GM10248 (cell line): ENCODE results near the gene MRPL17.

Source experiments
- CTCF ChIA-PET: fragments of 300-600 bp; sonication (Branson Sonifier 250); formaldehyde crosslinking; extraction: SDS; loops from one replicate; lab custom pipeline; 2021; ENCODE audit warnings: antibody characterized with exemption; lab: Yijun Ruan, JAX
- POLR2A ChIA-PET: fragments of 350-650 bp; sonication (Branson Sonifier 250); formaldehyde crosslinking; extraction: SDS; loops from one replicate; lab custom pipeline; 2020; ENCODE audit warnings: antibody characterized with exemption; lab: Yijun Ruan, JAX
- DNase-seq: peaks from one replicate; pipeline ENCODE4 v3.0.0; 2012; ENCODE audit errors: extremely low spot score
- CTCF ChIP-seq: IDR thresholded peaks from 2 replicates; pipeline ENCODE4 v1.5.1; 2012; ENCODE audit warnings: mild to moderate bottlenecking, low read depth; ENCODE audit errors: extremely low read depth, missing control alignments, control extremely low read depth

MRPL17 gene

GRCh38 chr11:6656936-6657335 lies 26.2 kb downstream of the MRPL17 start:
- ChIA-PET CTCF (interaction anchor here (1.1 to 5.2 kb wide), 5 partner anchors 9 to 126 kb away, joined by 3 to 31 read pairs (median 5); partner anchors contain the start of gene MRPL17), POLR2A (no interaction called here)
- no peak for DNase-seq
- no peak for TF ChIP-seq CTCF

DNA sequence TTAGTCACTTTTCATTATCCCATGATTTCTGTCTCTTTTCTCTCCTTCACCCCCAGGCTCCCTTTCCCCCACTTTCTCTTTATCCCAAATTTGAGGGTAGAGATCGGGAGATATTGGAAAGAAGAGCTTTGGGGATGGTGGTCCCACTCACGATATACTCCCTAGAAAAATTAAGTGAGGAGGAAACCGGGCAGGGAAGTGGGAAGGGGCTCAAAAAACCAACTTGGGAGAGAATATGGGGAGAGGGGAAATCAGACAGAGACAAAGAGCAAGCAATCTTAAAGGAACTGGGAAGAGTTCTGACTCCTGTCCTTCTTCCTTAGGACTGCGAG lies 26.6 kb downstream of the MRPL17 start:
- POLR2A ChIA-PET, result no interaction called here
- TF ChIP-seq CTCF, result no peak

DNA sequence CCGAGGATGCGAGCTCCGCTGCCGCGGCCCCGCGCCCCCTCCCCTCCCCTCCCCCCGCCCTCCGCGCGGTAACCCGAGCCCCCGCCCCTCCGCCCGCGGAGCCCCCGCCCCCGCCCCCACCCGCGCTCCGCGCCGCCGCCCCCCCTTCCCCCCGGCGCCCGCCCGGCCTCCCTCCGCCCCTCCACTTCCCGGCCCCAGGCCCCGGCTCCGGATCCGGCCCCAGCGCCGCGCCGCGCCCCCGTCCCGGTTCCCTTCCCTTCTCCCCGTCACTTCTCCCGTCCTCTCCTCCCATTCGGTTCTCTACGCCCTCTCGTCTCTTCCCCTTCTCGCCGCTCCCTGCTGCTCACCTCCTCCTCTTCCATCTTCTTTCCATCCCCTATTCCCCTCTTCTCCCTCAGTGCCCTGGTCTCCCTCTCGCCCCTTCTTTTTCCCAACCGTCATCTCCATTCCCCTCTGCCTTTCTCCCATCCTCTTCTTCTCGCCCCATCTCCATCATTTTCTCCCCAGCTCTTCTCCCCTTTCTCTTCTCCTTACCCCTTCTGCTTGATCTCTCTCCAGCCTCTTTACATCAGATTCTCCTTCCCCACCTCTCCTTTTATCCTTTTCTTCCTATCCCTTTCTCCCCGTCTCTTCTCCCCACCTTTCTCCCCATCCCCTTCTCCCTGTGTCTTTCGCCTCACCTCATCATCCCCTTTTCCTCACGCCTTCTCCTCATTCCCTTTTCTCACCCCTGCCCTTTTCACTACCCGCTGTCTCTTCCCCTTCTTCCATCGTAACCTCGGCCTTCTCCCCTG lies 27.2 kb downstream of the MRPL17 start, which contains the start of gene DCHS1:
Gene DCHS1, minus strand, starts transcription at position 20 of the 794 bp plus-strand sequence. CDS start 14,196 bp downstream, outside the sequence.
- ChIA-PET POLR2A (no interaction called here), CTCF (interaction anchor here (1.2 to 2.8 kb wide), 3 partner anchors 12 to 125 kb away, joined by 4 to 7 read pairs (median 5); partner anchors contain the start of gene MRPL17)
- DNase-seq, result no peak
- no peak for TF ChIP-seq CTCF

More for the DNA sequence above, 26.6 kb downstream of the MRPL17 start:
- no peak for DNase-seq
- CTCF ChIA-PET, result interaction anchor here (1.1 to 5.2 kb wide), 5 partner anchors 9 to 125 kb away, joined by 3 to 31 read pairs (median 5); partner anchors contain the start of gene MRPL17

- ChIA-PET CTCF (interaction anchor here (2.8 kb wide), 1 partner anchor 28 kb away, joined by 7 read pairs; the partner anchor contains the start of gene MRPL17), POLR2A (no interaction called here)
- DNase-seq, result no peak
- no peak for TF ChIP-seq CTCF
These were observed 27.9 kb downstream of the MRPL17 start for GRCh38 chr11:6655020-6655789.

- CTCF ChIA-PET, result interaction anchor here (0.8 kb wide), 1 partner anchor 13 kb away, joined by 3 read pairs; no protein-coding TSS in a partner anchor
- TF ChIP-seq CTCF, result no peak
These were observed 28.7 kb downstream of the MRPL17 start for GRCh38 chr11:6654281-6655019.

More at GRCh38 chr11:6654281-6655019, 28.7 kb downstream of the MRPL17 start:
- DNase-seq, result no peak
- POLR2A ChIA-PET, result no interaction called here
